Right renal cortex interstitium (tissue), 3 donors: ENCODE measurements around the gene MRPL4. TPM values are rescaled to one million over a fixed set of nuclear protein-coding genes. Genes with fewer than 3 reads are reported as not detected.

ENCODE experiments used
- DNase-seq, 3 donors: peaks; one replicate each; pipeline ENCODE4 v3.0.0-alpha.2; 2013; ENCODE audit warnings: low read depth in 3 of 3, low spot score in 2 of 3
- polyA plus RNA-seq, 3 donors: library from polyadenylated mRNA; unstranded; fragments of 120-200 nt; gene quantifications; one replicate each; pipeline ENCODE4 v1.2.1, GENCODE V29; 2013; ENCODE audit not compliant: insufficient read length in 3 of 3

Gene MRPL4
- polyA plus RNA-seq = 10 to 100 TPM; 30.8 to 34.6 (median 30.8) TPM

GRCh38 chr19:10251792-10252694 lies at the start of gene MRPL4:
MRPL4 (plus strand) TSS chr19:10252214; CDS start chr19:10252254, 40 bp downstream.
- DNase-seq = peak; percentile 95 to 97 (median 95)

- no peak for DNase-seq
Measured at GRCh38 chr19:10203686-10204085, 48.3 kb upstream of the MRPL4 start.

- no peak for DNase-seq
Measured at GRCh38 chr19:10205636-10206035, 46.4 kb upstream of the MRPL4 start.

- no peak for DNase-seq
Measured at GRCh38 chr19:10206226-10206885, 45.7 kb upstream of the MRPL4 start.

DNA sequence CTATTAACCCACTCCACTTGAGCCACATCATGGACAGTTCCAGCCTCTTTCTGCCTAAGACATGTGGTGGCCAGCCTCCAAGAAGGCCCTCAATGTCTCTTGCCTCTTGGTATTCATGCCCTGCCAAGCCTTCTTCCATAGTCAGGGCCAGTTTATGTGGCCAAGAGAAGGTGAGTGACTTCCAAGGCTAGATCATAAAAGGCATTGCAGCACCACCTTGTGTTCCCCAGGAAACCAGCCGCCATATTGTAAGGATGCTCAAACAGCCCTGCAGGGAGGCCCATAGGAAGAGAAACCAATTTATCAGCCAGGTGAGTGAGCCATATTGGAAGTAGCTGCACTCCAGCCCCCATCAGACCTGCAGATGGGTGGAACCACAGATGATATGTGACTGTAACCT lies 45.0 kb upstream of the MRPL4 start:
- no peak for DNase-seq

- DNase-seq = no peak
Measured at GRCh38 chr19:10209315-10209714, 42.7 kb upstream of the MRPL4 start.

DNA sequence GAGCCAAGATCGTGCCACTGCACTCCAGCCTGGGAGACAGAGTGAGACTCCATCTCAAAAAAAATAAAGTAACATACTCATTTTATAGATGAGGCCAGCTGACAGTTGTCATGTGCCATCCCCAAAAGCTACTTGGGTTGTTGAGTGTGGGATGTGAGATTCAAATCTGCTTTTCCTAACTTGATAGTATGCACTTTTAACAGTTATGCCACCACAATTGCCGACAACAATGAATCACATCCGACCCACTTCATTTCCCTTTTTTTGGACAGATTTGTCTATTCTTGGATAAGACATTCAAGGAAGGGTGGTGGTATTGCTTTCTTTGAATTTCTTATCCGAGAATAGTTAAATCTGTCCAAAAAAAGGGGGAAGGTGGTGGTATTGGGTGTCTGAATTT lies 41.0 kb upstream of the MRPL4 start:
- DNase-seq = no peak

- no peak for DNase-seq
Measured at GRCh38 chr19:10211691-10212090, 40.3 kb upstream of the MRPL4 start.

DNA sequence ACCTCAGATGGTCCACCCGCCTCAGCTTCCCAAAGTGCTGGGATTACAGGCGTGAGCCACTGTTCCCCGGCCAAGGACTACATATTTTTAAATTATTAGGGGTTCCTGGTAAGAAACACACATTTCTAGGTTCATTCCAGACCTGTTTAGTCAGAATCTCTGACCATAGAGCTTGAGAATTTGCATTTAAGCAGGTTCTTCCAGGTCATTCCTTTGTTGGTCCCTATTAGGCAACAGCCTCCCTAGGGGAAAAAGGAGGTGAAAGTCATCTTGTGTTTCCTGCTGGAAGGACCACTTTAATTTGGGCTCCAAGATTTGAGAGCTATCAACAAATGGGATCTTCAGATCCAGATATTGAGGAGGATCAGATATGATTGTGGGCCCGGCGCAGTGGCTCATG lies 37.2 kb upstream of the MRPL4 start:
- DNase-seq = no peak

DNA sequence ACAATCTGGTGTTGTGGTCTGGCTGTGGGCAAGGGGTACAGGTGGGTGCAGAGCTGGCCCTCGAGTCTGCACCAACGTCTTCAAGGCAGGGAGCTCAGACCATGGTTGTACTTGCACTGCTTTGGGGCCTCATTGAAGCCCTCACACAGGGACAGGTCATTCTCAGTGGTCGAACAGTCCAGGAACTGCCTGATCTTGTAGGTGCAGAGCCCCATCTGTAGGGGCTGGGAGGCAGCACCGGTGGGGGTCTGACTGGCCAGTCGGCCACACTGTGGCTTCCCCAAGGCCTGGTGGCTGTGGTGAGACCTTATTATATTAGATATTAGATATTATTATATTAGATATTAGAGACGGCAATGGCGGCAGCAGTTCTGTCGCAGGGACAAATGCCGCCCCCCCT lies 34.9 kb upstream of the MRPL4 start:
- no peak for DNase-seq

DNA sequence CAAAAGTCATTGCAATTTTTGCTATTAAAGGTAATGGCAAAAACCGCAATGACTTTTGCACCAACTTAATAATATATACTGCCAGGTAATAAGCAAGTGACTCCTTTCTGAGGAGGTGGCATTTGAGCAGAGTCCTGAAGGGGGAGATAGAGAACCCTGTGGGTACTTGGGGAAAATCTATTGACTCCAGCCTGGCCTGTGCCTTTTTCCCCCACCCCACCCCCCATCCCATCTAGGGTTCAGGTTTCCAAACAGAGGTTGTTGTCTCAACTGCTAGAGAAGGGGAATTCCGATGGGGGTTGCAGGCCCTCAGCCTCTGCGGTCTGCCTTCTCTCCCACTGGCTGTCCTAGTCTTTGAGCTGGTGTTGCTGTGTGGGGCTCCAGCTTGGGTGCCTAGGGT lies 32.3 kb upstream of the MRPL4 start:
- no peak for DNase-seq

GRCh38 chr19:10220695-10221094 lies 31.3 kb upstream of the MRPL4 start:
- DNase-seq = no peak

DNA sequence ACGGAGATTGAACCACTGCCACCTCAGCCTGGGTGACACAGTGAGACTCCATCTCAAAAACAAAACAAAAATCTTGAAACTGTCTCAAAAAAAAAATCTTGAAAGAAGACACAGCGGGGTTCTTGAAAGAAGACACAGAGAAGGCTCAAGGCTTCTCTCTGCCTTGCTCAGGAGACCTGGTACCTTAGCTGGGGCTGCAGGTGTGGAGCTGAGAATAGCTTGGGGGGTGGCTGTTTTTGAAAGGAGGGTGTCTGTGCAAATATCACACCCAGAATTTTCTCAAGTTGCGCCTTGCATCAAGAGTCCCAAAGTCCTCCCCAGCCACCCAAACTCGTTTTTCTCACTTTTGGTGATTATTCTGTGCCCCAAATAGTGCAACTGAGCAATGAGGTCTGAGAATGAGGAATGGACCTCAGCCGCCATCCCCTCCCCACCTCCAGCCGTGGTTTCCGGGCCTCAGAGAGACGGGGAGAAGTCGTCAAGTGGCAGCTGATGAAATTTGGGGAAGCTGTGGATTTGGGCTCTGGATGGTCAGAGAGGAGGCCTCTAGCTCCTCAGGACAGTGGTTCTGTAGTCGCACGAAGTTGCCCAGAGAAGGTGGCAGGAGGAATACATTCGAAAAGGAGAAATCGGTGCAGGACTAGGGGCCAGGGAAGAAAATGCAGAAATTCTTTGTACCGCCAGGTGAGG lies 29.7 kb upstream of the MRPL4 start:
- DNase-seq = no peak

- no peak for DNase-seq
Measured at GRCh38 chr19:10223488-10224213, 28.4 kb upstream of the MRPL4 start.

- no peak for DNase-seq
Measured at GRCh38 chr19:10224337-10224736, 27.7 kb upstream of the MRPL4 start.

- no peak for DNase-seq
Measured at GRCh38 chr19:10226021-10226375, 26.0 kb upstream of the MRPL4 start.

GRCh38 chr19:10226376-10227025 lies 25.5 kb upstream of the MRPL4 start:
- DNase-seq = peak; percentile 65 to 78 (median 70)

- DNase-seq = peak in 2 of 3 donors; percentile 56
Measured at GRCh38 chr19:10227026-10227971, 24.7 kb upstream of the MRPL4 start.

- DNase-seq = no peak
Measured at GRCh38 chr19:10228393-10228792, 23.6 kb upstream of the MRPL4 start.
